Gastroesophageal sphincter (tissue), 3 donors: ENCODE data around the gene CARNS1.

ENCODE experiments used
- CTCF ChIP-seq, 4 experiments: fragments of 200-600 bp in 2 of 4; fragments of 450-650 bp in 2 of 4; sonication (generic) in 1 of 4; IDR thresholded peaks; one replicate each; pipeline ENCODE4 v1.5.1; 2017 to 2019; ENCODE audit warnings: antibody characterized with exemption in 4 of 4, mild to moderate bottlenecking in 2 of 4, moderate library complexity in 2 of 4
- POLR2A ChIP-seq, 2 donors: fragments of 450-650 bp; IDR thresholded peaks; one replicate each; pipeline ENCODE4 v1.6.1; 2017; ENCODE audit warnings: antibody characterized with exemption in 2 of 2, mild to moderate bottlenecking in 2 of 2, moderate library complexity in 1 of 2

- TF ChIP-seq POLR2A (IDR thresholded peaks at IDR 0.05) (no peak), CTCF (IDR thresholded peaks at IDR 0.05) (no peak)
Measured at GRCh38 chr11:67406969-67407687, 8.3 kb upstream of the CARNS1 start.
